H9 (cell line): Measurements from ENCODE around the gene IQCK. TPM values are rescaled to one million over a fixed set of nuclear protein-coding genes. Genes with fewer than 3 reads are reported as not detected.

ENCODE experiments used
- DNase-seq: peaks from one replicate; pipeline ENCODE4 v3.0.0-alpha.2; 2017
- H2AFZ ChIP-seq: one replicate; pipeline ENCODE4 v1.6.1; 2013; ENCODE audit warnings: mild to moderate bottlenecking, low read length, control low read depth, moderate library complexity
- H2AK5ac ChIP-seq: 2 replicates; pipeline ENCODE4 v1.6.1; 2013; ENCODE audit warnings: low read length, control low read depth, mixed read lengths; ENCODE audit not compliant: insufficient read length
- H2BK120ac ChIP-seq: one replicate; pipeline ENCODE4 v1.6.1; 2013; ENCODE audit warnings: low read depth, mild to moderate bottlenecking, low read length, control low read depth, inconsistent platforms; ENCODE audit not compliant: poor library complexity, severe bottlenecking
- H2BK12ac ChIP-seq: 2 replicates; pipeline ENCODE4 v1.6.1; 2013; ENCODE audit warnings: low read length, control low read depth, mixed read lengths, low read depth; ENCODE audit not compliant: insufficient read length
- H2BK15ac ChIP-seq: 2 replicates; pipeline ENCODE4 v1.6.1; 2013; ENCODE audit warnings: low read depth, low read length, control low read depth
- H2BK20ac ChIP-seq: one replicate; pipeline ENCODE4 v1.6.1; 2013; ENCODE audit warnings: low read depth, mild to moderate bottlenecking, low read length, control low read depth, inconsistent platforms; ENCODE audit not compliant: poor library complexity, severe bottlenecking
- H2BK5ac ChIP-seq: 2 replicates; pipeline ENCODE4 v1.6.1; 2013; ENCODE audit warnings: low read length, control low read depth, mixed read lengths; ENCODE audit not compliant: insufficient read length
- H3K14ac ChIP-seq: 2 replicates; pipeline ENCODE4 v1.6.1; 2013; ENCODE audit warnings: low read length, control low read depth; ENCODE audit not compliant: insufficient read depth
- H3K18ac ChIP-seq: 2 replicates; pipeline ENCODE4 v1.6.1; 2013; ENCODE audit warnings: low read depth, mild to moderate bottlenecking, mixed read lengths, low read length, control low read depth; ENCODE audit not compliant: insufficient read length
- H3K23ac ChIP-seq: 2 replicates; pipeline ENCODE4 v1.6.1; 2013; ENCODE audit warnings: low read length, control low read depth, mixed read lengths, low read depth; ENCODE audit not compliant: insufficient read length
- H3K23me2 ChIP-seq: 2 replicates; pipeline ENCODE4 v1.6.1; 2013; ENCODE audit warnings: low read depth, mild to moderate bottlenecking, mixed read lengths, low read length, control low read depth; ENCODE audit not compliant: insufficient read length, poor library complexity, severe bottlenecking
- H3K27ac ChIP-seq: 2 replicates; pipeline ENCODE4 v1.5.1; 2013; ENCODE audit warnings: low read length, control low read depth, mixed read lengths, low read depth; ENCODE audit not compliant: insufficient read length
- H3K27me3 ChIP-seq: 2 replicates; pipeline ENCODE4 v1.6.1; 2013; ENCODE audit warnings: low read length, control low read depth, inconsistent platforms; ENCODE audit not compliant: insufficient read depth
- H3K4ac ChIP-seq: 2 replicates; pipeline ENCODE4 v1.6.1; 2013; ENCODE audit warnings: low read depth, mild to moderate bottlenecking, control low read depth, inconsistent platforms, low read length, moderate library complexity
- H3K4me1 ChIP-seq: 2 replicates; pipeline ENCODE4 v1.6.1; 2013; ENCODE audit warnings: low read length, control low read depth, inconsistent platforms; ENCODE audit not compliant: insufficient read depth
- H3K4me2 ChIP-seq: 2 replicates; pipeline ENCODE4 v1.6.1; 2013; ENCODE audit warnings: low read length, control low read depth, mixed read lengths; ENCODE audit not compliant: insufficient read length, insufficient read depth
- H3K56ac ChIP-seq: 2 replicates; pipeline ENCODE4 v1.6.1; 2013; ENCODE audit warnings: low read depth, mild to moderate bottlenecking, mixed read lengths, low read length, control low read depth; ENCODE audit not compliant: insufficient read length
- H3K79me1 ChIP-seq: 2 replicates; pipeline ENCODE4 v1.6.1; 2013; ENCODE audit warnings: low read depth, mild to moderate bottlenecking, moderate library complexity, low read length, control low read depth, inconsistent platforms; ENCODE audit not compliant: insufficient read depth, poor library complexity, severe bottlenecking
- H3K79me2 ChIP-seq: 2 replicates; pipeline ENCODE4 v1.6.1; 2013; ENCODE audit warnings: low read length, control low read depth, inconsistent platforms; ENCODE audit not compliant: insufficient read depth
- H3K9ac ChIP-seq: 2 replicates; pipeline ENCODE4 v1.6.1; 2013; ENCODE audit warnings: low read length, control low read depth, mixed read lengths; ENCODE audit not compliant: insufficient read length; ENCODE audit errors: extremely low read depth
- H3K9me3 ChIP-seq: one replicate; pipeline ENCODE4 v1.6.1; 2013; ENCODE audit warnings: low read depth, low read length, inconsistent platforms; ENCODE audit not compliant: control insufficient read depth
- H3T11ph ChIP-seq: one replicate; pipeline ENCODE4 v1.6.1; 2013; ENCODE audit warnings: mild to moderate bottlenecking, low read length, control low read depth, inconsistent platforms
- H4K20me1 ChIP-seq: one replicate; pipeline ENCODE4 v1.6.1; 2013; ENCODE audit not compliant: control insufficient read depth, insufficient read length, insufficient read depth
- H4K5ac ChIP-seq: 2 replicates; pipeline ENCODE4 v1.6.1; 2013; ENCODE audit warnings: low read depth, mild to moderate bottlenecking, mixed read lengths, low read length, control low read depth; ENCODE audit not compliant: insufficient read length
- H4K8ac ChIP-seq: replicated peaks from 2 replicates; pipeline ENCODE4 v1.6.1; 2013; ENCODE audit warnings: low read length, control low read depth, mixed read lengths, low read depth; ENCODE audit not compliant: insufficient read length
- H4K91ac ChIP-seq: 2 replicates; pipeline ENCODE4 v1.6.1; 2013; ENCODE audit warnings: low read depth, mild to moderate bottlenecking, moderate library complexity, mixed read lengths, low read length, control low read depth; ENCODE audit not compliant: insufficient read length
- H3K27ac Mint-ChIP-seq, 3 experiments: 2 replicates in 2 of 3; 3 replicates in 1 of 3; pipeline ENCODE4 v1.8.0; 2020 to 2021; ENCODE audit warnings: mixed read lengths in 3 of 3, mild to moderate bottlenecking in 1 of 3, moderate library complexity in 1 of 3
- H3K27me3 Mint-ChIP-seq: 2 replicates; pipeline ENCODE4 v1.8.0; 2021; ENCODE audit warnings: low read depth, mild to moderate bottlenecking, moderate library complexity, mixed read lengths
- H3K36me3 Mint-ChIP-seq, 3 experiments: 2 replicates in 2 of 3; 3 replicates in 1 of 3; pipeline ENCODE4 v1.8.0; 2020 to 2021; ENCODE audit warnings: low read depth in 3 of 3, mixed read lengths in 3 of 3; ENCODE audit not compliant: insufficient read depth in 1 of 3
- H3K4me1 Mint-ChIP-seq, 2 experiments: 2 replicates each; pipeline ENCODE4 v1.8.0; 2020; ENCODE audit warnings: mixed read lengths in 2 of 2
- H3K4me3 Mint-ChIP-seq, 2 experiments: 2 replicates in 1 of 2; 3 replicates in 1 of 2; pipeline ENCODE4 v1.8.0; 2020 to 2021; ENCODE audit warnings: mild to moderate bottlenecking in 2 of 2, mixed read lengths in 2 of 2, moderate library complexity in 1 of 2
- H3K9me3 Mint-ChIP-seq, 2 experiments: 2 replicates in 1 of 2; 3 replicates in 1 of 2; pipeline ENCODE4 v1.8.0; 2020; ENCODE audit warnings: mild to moderate bottlenecking in 2 of 2, mixed read lengths in 2 of 2, moderate library complexity in 1 of 2
- CTCF ChIP-seq: fragments of 200-600 bp; sonication (generic); conservative IDR thresholded peaks from 3 replicates; pipeline ENCODE4 v1.8.0; 2021; ENCODE audit warnings: antibody characterized with exemption, mild to moderate bottlenecking
- WGBS: extraction: QIAGEN DNeasy Blood & Tissue Kit; methylation state at CpG from one replicate; pipeline ENCODE4 v1.1.7; 2013; ENCODE audit warnings: missing lambda C conversion rate, low lambda C conversion rate, mixed read lengths; ENCODE audit not compliant: insufficient read length; ENCODE audit errors: extremely low coverage; 5-methylcytosine and 5-hydroxymethylcytosine counted together
- total RNA-seq: library from RNA; stranded (reverse); gene quantifications from 2 replicates; pipeline ENCODE4 v1.2.1, GENCODE V29; 2021

Gene IQCK
- total RNA-seq, 1 experiment from 2014 or later, result 9.0 TPM

GRCh38 chr16:19874851-19875546 is 156.9 kb downstream of the IQCK start:
- peaks cover 46 to 54% of the 10 kb centered on the region in 2 experiments for H3K4me1 Mint-ChIP-seq
- no CpG with 5 or more reads among the region's 18 CpGs for WGBS
- no peaks in the 10 kb centered on the region for H4K20me1 ChIP-seq

More at GRCh38 chr16:19874851-19875546, 156.9 kb downstream of the IQCK start:
- H3K27me3 Mint-ChIP-seq, result no peaks in the 10 kb centered on the region
- H3K27ac Mint-ChIP-seq, result peak overlapping the region in 2 of 3 experiments; percentile 28 to 51; a peak in 1 of 7 replicates
- Histone ChIP-seq H2AFZ (no peak overlapping the region), H3K4me2 (no peak overlapping the region), H2BK20ac (no peak overlapping the region), H2AK5ac (no peak overlapping the region), H3T11ph (no peak overlapping the region), H2BK5ac (no peak overlapping the region), H2BK15ac (no peak overlapping the region), H3K4me1 (peaks cover 8% of the 10 kb centered on the region), H3K14ac (no peak overlapping the region), H2BK12ac (no peak overlapping the region), H4K5ac (no peak overlapping the region), H3K23me2 (no peaks in the 10 kb centered on the region), H3K79me2 (peaks cover 33% of the 10 kb centered on the region; the same call in 1 of the 2 replicates), H3K9me3 (no peaks in the 10 kb centered on the region), H3K79me1 (peaks cover 10% of the 10 kb centered on the region), H3K56ac (no peak overlapping the region), H3K4ac (no peak overlapping the region), H2BK120ac (no peak overlapping the region), H3K27ac (no peak overlapping the region), H3K18ac (no peak overlapping the region), H3K23ac (no peak overlapping the region), H3K27me3 (no peaks in the 10 kb centered on the region), H3K9ac (no peak overlapping the region), H4K8ac (no peak overlapping the region), H4K91ac (no peak overlapping the region)
- DNase-seq, result no peak
- H3K4me3 Mint-ChIP-seq, result no peak overlapping the region
- H3K9me3 Mint-ChIP-seq, result no peaks in the 10 kb centered on the region
- no peak for TF ChIP-seq CTCF
- H3K36me3 Mint-ChIP-seq, result peaks cover 39 to 72% (median 60%) of the 10 kb centered on the region in 3 experiments
